Non-pigmented ciliary epithelial cell (primary cell): ENCODE results near the gene HERC4.

Experiments used
- DNase-seq: peaks from one replicate; pipeline ENCODE4 v3.0.0-alpha.2; 2010; ENCODE audit warnings: low read depth

Gene HERC4

GRCh38 chr10:67959839-67960476 lies 115.1 kb downstream of the HERC4 start:
- no peak for DNase-seq

- DNase-seq = no peak
These were observed 119.5 kb downstream of the HERC4 start for GRCh38 chr10:67955614-67956013.

DNA sequence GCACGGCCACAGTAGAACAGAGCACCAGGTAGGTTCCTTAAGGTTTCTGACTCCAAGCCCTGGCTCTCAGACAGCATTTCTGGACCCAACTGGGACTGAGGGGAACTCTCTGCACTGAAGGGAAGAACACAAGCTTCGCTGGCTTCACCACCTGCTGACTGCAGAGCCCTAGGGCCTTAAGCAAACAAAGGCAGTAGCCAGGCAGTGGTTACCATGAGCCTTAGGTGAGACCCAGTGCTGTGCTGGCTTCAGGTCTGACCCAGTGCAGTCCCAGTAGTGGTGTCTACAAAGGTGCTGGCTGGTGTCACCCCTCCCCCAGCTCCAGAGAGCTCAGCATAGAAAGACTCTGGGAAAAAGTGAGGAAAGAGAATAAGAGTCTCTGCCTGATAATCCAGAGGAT lies 131.2 kb downstream of the HERC4 start:
- no peak for DNase-seq

GRCh38 chr10:67936416-67936815 lies 138.7 kb downstream of the HERC4 start:
- peak; percentile 17 for DNase-seq

DNA sequence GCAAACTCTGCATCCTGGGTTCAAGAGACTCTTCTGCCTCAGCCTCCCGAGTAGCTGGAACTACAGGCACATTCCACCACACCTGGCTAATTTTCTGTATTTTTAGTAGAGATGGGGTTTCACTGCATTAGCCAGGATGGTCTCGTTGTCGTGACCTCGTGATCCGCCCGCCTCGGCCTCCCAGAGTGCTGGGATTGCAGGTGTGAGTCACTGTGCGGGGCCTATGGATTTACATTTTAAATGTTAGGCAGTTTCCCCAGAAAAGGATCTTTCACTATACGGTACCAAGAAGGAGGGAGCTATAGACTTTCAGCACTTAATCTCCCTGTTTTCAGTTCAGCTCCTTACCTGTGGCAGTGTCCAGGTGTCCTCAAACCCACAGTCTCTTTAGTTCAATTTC lies 139.9 kb downstream of the HERC4 start:
- no peak for DNase-seq

- no peak for DNase-seq
These were observed 140.7 kb downstream of the HERC4 start for GRCh38 chr10:67934336-67934735.

GRCh38 chr10:67933199-67933598 lies 141.9 kb downstream of the HERC4 start:
- no peak for DNase-seq

- no peak for DNase-seq
These were observed 148.1 kb downstream of the HERC4 start for GRCh38 chr10:67926951-67927350.

- peak; percentile 6 for DNase-seq
These were observed 149.6 kb downstream of the HERC4 start for GRCh38 chr10:67925449-67926005.

DNA sequence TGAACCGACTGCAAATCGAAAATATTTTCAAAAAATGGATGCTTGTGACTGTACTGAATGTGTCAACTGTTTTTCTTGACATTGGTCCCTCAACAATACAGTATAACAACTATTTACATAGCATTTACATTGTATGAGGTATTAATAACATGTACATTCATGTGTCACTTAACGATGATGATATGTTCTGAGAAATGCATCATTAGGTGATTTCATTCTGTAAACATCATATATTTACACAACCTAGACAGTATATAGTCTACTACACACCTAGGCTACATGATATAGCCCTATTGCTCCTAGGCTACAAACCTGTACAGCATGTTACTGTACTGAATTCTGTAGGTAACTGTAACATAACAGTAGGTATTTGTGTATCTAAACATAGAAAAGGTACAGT lies 150.9 kb downstream of the HERC4 start:
- no peak for DNase-seq

DNA sequence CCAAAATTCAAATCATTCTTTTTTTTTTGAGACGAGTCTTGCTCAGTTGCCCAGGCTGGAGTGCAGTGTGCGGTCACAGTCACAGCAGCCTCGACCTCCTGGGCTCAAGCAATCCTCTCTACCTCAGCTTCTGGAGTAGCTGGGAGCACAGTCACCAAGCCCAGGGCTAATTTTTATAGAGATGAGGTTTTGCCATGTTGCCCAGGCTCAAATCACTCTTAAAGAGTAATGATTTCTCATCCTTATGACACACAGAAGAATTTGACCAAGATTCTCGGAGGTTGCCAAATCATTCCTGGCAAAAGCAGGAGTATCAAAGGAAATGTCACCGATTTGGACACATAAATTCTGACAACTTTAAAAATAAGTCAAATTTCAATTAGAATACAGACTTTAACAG lies 151.5 kb downstream of the HERC4 start:
- DNase-seq = no peak

- DNase-seq = no peak
These were observed 154.0 kb downstream of the HERC4 start for GRCh38 chr10:67921065-67921464.

DNA sequence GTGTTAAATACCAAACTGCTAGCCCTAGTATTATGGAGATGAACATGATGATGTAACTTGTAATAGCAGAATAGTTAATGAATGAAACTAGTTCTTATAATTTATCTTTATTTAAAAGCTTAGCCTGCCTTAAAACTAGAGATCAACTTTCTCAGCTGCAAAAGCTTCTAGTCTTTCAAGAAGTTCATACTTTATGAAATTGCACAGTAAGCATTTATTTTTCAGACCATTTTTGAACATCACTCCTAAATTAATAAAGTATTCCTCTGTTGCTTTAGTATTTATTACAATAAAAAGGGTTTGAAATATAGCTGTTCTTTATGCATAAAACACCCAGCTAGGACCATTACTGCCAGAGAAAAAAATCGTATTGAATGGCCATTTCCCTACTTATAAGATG lies 157.4 kb downstream of the HERC4 start:
- DNase-seq = no peak

DNA sequence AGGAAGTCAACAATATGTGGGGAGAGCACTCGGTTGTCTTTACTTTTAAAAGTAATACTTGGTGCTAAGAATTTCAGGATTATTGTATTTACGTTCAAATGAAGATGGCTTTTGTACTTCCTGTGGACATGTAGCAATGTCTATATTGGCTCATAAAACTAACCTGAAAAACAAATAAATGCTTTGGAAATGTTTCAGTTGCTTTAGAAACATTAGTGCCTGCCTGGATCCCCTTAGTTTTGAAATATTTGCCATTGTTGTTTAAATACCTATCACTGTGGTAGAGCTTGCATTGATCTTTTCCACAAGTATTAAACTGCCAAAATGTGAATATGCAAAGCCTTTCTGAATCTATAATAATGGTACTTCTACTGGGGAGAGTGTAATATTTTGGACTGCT lies 157.9 kb downstream of the HERC4 start:
- DNase-seq = no peak

DNA sequence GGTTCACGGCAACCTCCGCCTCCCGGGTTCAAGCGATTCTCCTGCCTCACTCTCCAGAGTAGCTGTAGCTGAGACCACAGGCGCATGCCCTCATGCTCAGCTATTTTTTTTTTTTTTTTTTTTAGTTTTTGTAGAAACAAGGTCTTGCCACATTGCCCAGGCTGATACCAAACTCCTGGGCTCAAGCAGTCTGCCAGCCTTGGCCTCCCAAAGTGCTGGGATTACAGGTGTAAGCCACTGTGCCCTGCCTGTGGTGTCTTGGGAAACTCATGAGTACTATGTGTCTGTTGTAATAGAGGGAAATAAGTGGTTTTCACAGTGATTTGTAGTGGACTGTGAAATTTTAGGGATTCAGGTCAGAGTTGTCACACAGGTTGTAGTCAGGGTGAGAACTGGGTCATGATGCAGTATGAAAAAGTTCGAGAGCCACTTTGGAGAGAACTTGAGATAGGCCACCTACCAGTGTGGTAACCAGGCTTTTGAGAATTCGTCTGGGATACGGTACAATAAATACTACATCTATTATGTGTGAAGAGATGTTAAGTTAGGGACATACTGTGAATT lies 160.2 kb downstream of the HERC4 start:
- DNase-seq = no peak

GRCh38 chr10:67912331-67912946 lies 162.6 kb downstream of the HERC4 start:
- DNase-seq = peak; percentile 24

GRCh38 chr10:67903581-67903980 lies 171.5 kb downstream of the HERC4 start:
- DNase-seq = no peak

DNA sequence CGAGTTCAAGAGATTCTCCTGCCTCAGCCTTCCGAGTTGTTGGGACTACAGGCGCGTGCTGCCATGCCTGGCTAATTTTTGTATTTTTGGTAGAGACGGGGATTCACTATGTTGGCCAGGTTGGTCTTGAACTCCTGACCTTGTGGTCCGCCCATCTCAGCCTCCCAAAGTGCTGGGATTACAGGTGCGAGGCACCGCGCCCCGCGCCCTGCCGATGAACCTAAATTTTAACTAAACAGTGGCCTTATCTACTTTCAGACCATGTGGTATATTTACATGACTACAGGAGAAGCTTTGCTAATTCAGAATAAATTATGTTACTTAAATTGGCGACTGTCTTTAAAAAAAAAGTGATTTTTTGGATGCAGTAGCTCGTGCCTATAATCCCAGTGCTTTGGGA lies 181.4 kb downstream of the HERC4 start:
- no peak for DNase-seq

DNA sequence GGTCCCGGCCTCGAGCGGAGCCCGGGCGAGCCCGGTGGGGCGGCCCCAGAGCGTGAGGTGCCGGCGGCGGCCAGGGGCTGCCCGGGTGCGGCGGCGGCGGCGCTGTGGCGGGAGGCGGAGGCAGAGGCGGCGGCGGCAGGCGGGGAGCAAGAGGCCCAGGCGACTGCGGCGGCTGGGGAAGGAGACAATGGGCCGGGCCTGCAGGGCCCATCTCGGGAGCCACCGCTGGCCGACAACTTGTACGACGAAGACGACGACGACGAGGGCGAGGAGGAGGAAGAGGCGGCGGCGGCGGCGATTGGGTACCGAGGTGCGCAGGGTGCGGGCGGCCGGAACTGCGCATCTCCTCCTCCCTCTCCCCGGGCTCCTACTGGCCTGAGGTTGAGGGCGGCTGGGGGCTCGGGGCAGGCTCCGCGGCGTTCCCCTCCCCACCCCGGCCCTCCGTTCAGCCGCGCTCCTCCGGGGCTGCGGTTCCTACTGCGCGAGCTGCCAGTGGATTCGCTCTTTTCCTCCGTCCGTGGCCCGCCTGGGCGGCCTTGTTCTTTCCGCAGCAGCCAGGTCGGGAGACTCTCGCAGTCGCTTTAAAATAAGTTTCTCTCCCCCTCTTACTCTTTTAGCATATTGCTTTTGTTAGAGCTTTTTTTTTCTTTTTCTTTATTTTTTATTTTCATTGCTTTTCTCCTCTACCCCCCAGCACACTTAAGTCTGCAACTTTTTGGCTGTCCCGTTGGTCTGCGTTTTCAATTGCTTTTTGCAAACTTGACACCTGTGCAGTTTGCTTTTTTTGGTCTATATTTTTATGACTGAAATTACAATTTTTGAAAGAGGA lies 190.0 kb downstream of the HERC4 start:
- DNase-seq = no peak

- peak; percentile 50 for DNase-seq
These were observed 190.7 kb downstream of the HERC4 start, which contains the start of gene SIRT1 for GRCh38 chr10:67884313-67884841. Gene SIRT1, plus strand, starts transcription at chr10:67884656. Its CDS starts 66 bp downstream, at chr10:67884722.

GRCh38 chr10:67883710-67884312 lies 191.3 kb downstream of the HERC4 start:
- DNase-seq = no peak

- DNase-seq = no peak
These were observed 196.9 kb downstream of the HERC4 start for GRCh38 chr10:67878133-67878532.
